BLaER1 treated with 17β-estradiol and CSF1 and Interleukin-3, amounts not matched to agents 10 nM and 100 nM (cell line): Measurements from ENCODE around the gene SETD1B.
"Not testable (repeated sequence)": the region's sequence is repeated elsewhere in the genome, so short reads cannot be mapped to it uniquely, and the experiment has no call there.

Source experiments
- H3K27ac ChIP-seq, 11 experiments: shearing (Covaris generic); formaldehyde crosslinking; 2 replicates each; pipeline ENCODE4 v1.8.1; 2022
- H3K27me3 ChIP-seq, 11 experiments: shearing (Covaris generic); formaldehyde crosslinking; 2 replicates each; pipeline ENCODE4 v1.8.1; 2022
- H3K36me3 ChIP-seq, 11 experiments: shearing (Covaris generic); formaldehyde crosslinking; 2 replicates each; pipeline ENCODE4 v1.8.1; 2022
- H3K4me1 ChIP-seq, 10 experiments: shearing (Covaris generic); formaldehyde crosslinking; 2 replicates each; pipeline ENCODE4 v1.8.1; 2022
- H3K4me2 ChIP-seq, 11 experiments: shearing (Covaris generic); formaldehyde crosslinking; 2 replicates each; pipeline ENCODE4 v1.8.1; 2022
- H3K4me3 ChIP-seq, 10 experiments: shearing (Covaris generic); formaldehyde crosslinking; 2 replicates each; pipeline ENCODE4 v1.8.1; 2022
- H3K9ac ChIP-seq, 11 experiments: shearing (Covaris generic); formaldehyde crosslinking; 2 replicates each; pipeline ENCODE4 v1.8.1; 2022
- H3K9me3 ChIP-seq, 11 experiments: shearing (Covaris generic); formaldehyde crosslinking; replicated peaks in 1 of 11; 2 replicates each; pipeline ENCODE4 v1.8.1; 2022
- H4K20me1 ChIP-seq, 11 experiments: shearing (Covaris generic); formaldehyde crosslinking; 2 replicates each; pipeline ENCODE4 v1.8.1; 2022
- Cebpa-rat ChIP-seq, 11 experiments: shearing (Covaris generic); IDR thresholded peaks; 2 replicates each; pipeline ENCODE4 v1.8.1; 2022

SETD1B gene

DNA sequence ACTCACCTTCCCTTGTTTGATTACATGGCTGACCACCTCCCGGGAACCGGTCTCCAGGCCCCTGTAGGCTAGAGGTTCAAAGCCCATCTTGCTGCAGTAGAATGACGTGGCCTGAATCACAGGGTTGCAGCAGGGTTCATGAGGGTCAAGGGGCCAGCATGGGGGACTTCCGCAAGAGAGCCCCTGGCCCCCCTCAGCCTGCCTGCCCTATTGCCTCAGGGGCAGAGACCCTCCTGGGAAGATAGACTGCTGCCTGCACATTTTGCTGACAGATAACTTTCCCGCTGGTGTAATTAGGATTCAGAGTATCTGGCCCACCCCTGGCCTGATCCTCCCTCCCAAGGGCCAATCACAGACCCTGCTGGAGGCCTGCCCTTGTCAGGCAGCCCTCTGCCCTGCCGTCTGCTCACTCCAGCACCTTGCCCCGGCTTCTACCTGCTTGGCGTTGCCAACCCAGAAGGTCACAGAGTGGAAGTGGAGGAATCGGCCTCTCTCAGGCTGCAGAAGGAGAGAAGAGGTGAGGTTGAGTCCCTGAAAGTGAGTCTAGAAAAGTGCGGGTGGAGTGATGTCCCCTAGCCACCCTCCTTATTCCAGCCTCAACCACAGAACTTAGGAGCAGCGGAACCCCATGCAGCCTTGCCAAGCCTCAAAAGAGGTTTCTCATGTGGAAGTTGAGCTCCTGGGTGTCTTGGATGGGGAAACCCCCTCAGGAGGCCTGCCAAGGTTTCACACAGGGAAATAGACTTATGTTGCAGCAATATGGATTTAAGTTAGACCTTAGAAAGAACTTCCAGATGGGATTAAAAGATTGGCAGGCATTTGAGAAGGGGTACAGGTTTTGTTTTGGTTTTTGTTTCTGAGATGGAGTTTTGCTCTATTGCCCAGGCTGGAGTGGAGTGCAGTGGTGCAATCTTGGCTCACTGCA is 53.8 kb downstream of the SETD1B start:
- H3K9me3 ChIP-seq = no peaks in the 10 kb centered on the region
- H3K4me3 ChIP-seq = no peak overlapping the region
- H3K9ac ChIP-seq = no peak overlapping the region
- peaks cover 0 to 4% (median 0%) of the 10 kb centered on the region in 11 experiments; a peak in 1 of 22 replicates for H4K20me1 ChIP-seq
- H3K27ac ChIP-seq = 0 out of 22 replicates have a peak overlapping the region, but pooled peaks of 1 of the 11 experiments have one; percentile 9
- H3K27me3 ChIP-seq = no peaks in the 10 kb centered on the region
- peak overlapping the region in 6 of 11 experiments; percentile 5 to 59 (median 44); a peak in 5 of 22 replicates for H3K4me2 ChIP-seq
- H3K4me1 ChIP-seq = peaks cover 27 to 46% (median 32%) of the 10 kb centered on the region in 10 experiments
- no peaks in the 10 kb centered on the region for H3K36me3 ChIP-seq
- no peak for TF ChIP-seq Cebpa-rat (IDR thresholded peaks at IDR 0.05)

DNA sequence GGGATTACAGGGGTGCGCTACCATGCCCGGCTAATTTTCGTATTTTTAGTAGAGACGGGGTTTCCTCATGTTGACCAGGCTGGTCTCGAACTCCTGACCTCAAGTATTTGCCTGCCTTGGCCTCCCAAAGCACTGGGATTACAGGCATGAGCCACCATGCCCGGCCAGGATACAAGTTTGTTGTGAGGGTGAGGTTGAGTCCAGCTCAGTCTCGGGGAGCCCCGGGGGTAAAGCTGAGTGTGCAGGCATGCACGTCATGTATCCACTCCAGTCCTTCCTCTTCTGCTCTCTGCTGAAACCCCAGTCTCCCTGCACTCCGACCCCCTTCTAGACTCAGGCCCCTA is 54.5 kb downstream of the SETD1B start:
- peaks cover 0 to 4% (median 0%) of the 10 kb centered on the region in 11 experiments; a peak in 1 of 22 replicates for H4K20me1 ChIP-seq
- H3K9me3 ChIP-seq = no peaks in the 10 kb centered on the region
- H3K4me1 ChIP-seq = peaks cover 27 to 46% (median 32%) of the 10 kb centered on the region in 10 experiments
- H3K36me3 ChIP-seq = no peaks in the 10 kb centered on the region
- H3K9ac ChIP-seq = no peak overlapping the region
- no peak overlapping the region for H3K4me3 ChIP-seq
- H3K27me3 ChIP-seq = no peaks in the 10 kb centered on the region
- peak overlapping the region in 1 of 11 experiments; percentile 11; a peak in 1 of 22 replicates for H3K4me2 ChIP-seq
- H3K27ac ChIP-seq = no peak overlapping the region
- TF ChIP-seq Cebpa-rat (IDR thresholded peaks at IDR 0.05) = no peak

DNA sequence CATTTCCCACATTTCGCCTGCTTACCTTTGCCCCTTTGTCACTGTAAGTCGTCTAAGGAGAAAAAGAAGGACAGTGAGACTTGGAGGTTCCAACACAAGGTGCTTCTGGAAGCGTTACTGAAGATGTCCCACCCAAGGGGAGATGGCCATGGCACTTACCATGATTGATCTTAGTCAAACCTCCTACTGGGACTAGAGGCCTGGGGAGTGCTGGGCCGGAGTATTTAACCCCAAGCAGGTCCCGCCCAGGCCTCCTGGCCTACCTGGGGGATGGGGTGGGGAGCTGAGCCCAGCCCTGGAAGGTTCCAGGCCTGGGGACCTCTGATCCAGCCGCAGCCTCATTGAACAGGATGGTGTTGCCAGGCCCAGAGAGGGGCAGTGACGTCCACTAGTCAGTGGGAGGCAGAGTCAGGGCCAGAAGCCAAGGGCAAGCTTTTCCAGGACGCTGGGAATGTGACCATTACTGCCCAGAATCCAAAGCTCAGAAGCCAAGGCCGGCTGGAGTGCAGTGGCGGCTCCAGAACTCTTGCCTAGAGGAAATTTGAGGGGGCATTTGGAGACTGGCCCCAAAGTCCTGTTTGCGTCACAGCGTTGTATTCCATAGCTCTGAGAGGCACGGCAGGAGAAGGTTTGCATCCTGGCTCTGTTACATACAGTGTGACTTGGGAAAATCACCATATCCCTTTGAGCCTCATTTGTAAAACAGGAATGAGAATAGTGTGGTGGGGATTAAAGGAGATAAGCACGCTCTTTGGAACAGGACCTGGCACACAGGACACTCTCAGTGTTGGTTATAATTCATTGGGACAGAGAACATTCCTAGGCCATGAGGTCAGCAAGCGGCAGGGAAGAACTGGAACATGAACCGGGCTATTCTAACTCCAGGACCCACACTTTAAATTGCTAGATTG is 55.1 kb downstream of the SETD1B start, which contains the start of gene HPD:
TSS of gene HPD (minus strand) at position 198 of the 911 bp plus-strand sequence. CDS start at position 162, 36 bp downstream.
- H3K9ac ChIP-seq = no peak within 1 kb of the TSS

DNA sequence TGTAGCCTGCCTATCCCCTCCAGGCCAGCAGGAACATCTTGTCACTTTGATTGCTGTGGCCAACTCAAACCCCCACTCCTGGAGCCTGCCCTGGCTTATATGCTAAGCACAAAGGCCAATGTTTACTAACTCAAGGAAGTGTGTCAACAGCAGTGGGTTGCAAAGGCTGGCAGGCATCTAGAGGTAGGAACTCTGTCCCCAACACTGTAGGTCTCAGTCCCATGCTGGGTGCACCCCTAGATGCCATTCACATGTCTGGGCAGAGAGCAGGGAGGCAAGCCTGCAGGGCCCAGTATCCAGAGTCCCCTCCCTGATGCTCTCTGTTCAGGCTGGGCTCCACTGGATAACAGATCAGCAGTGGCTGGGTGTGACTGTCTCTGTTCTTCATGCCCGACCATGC is 56.4 kb downstream of the SETD1B start:
- Histone ChIP-seq H3K4me1 (peaks cover 18 to 34% (median 28%) of the 10 kb centered on the region in 10 experiments), H4K20me1 (peaks cover 0 to 4% (median 0%) of the 10 kb centered on the region in 11 experiments; a peak in 1 of 22 replicates), H3K4me3 (no peak overlapping the region), H3K4me2 (no peak overlapping the region), H3K9ac (no peak overlapping the region), H3K9me3 (no peaks in the 10 kb centered on the region), H3K27ac (no peak overlapping the region), H3K27me3 (no peaks in the 10 kb centered on the region), H3K36me3 (no peaks in the 10 kb centered on the region)
- TF ChIP-seq Cebpa-rat (IDR thresholded peaks at IDR 0.05) = no peak

More for the DNA sequence above, 55.1 kb downstream of the SETD1B start, which contains the start of gene HPD:
- H3K4me1 ChIP-seq = peaks cover 24 to 43% (median 32%) of the 10 kb centered on the region in 10 experiments
- H3K27me3 ChIP-seq = no peaks in the 10 kb centered on the region
- H3K27ac ChIP-seq = no peak within 1 kb of the TSS
- TF ChIP-seq Cebpa-rat (IDR thresholded peaks at IDR 0.05) = no peak
- peaks cover 0 to 4% (median 0%) of the 10 kb centered on the region in 11 experiments; a peak in 1 of 22 replicates for H4K20me1 ChIP-seq
- no peak within 1 kb of the TSS for H3K4me3 ChIP-seq
- H3K9me3 ChIP-seq = no peaks in the 10 kb centered on the region
- H3K4me2 ChIP-seq = peak within 1 kb of the TSS in 2 of 11 experiments; percentile 53 to 58; a peak in 1 of 22 replicates
- H3K36me3 ChIP-seq = no peaks in the 10 kb centered on the region

DNA sequence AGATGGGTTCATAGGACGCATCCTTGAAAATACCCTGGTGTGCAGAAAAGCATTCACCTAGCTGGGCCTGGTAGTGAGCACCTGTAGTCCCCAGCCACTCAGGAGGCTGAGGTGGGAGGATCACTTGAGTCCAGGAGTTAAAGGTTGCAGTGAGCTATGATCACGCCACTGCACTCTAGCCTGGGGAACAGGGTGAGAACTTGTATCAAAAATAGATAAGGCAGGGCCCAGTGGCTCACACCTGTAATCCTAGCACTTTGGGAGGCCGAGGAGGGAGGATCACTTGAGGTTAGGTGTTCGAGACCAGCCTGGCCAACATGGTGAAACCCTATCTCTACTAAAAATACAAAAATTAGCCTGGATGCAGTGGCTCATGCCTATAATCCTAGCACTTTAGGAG is 56.9 kb downstream of the SETD1B start:
- H3K4me3 ChIP-seq, H3K27ac ChIP-seq, H3K9ac ChIP-seq, H3K36me3 ChIP-seq, H3K27me3 ChIP-seq, H3K9me3 ChIP-seq, H4K20me1 ChIP-seq, H3K4me2 ChIP-seq: not testable (repeated sequence)
- H3K4me1 ChIP-seq = peaks cover 14 to 29% (median 23%) of the 10 kb centered on the region in 10 experiments

DNA sequence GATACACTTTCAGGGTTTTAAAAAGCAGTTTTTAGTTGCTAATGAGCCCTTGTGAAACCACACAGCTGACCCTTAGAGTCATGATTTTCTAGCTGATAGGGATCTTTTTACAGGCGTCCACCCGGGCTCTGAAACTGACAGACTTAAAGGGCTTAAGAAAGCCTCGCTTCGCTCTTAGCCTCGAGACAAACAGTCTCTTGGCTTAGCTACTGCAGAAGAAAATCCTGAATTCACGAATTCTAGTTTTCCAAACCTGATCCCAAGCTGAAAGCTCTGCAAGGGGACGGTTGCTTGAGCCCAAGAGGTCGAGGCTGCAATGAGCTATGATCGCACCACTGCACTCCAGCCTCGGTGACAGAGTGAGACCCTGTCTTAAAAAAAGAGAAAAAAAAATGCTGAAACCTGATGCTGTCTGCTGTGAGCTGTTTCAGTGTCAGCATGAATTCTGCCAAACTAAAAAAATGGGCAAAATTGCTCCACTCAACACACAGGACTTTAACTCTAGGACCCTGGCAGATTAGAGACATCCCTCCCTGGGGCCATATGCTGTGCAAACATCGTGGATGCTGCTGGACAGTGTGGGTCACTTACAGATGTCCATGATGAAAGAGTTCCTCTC is 57.9 kb downstream of the SETD1B start:
- Histone ChIP-seq H3K9me3 (no peaks in the 10 kb centered on the region), H3K4me1 (peaks cover 3 to 19% (median 13%) of the 10 kb centered on the region in 10 experiments; a peak in 19 of 20 replicates), H3K4me3 (no peak overlapping the region), H3K27ac (no peak overlapping the region), H3K27me3 (no peaks in the 10 kb centered on the region), H3K36me3 (no peaks in the 10 kb centered on the region), H4K20me1 (no peaks in the 10 kb centered on the region; a peak in 1 of 22 replicates), H3K9ac (no peak overlapping the region), H3K4me2 (no peak overlapping the region)
- no peak for TF ChIP-seq Cebpa-rat (IDR thresholded peaks at IDR 0.05)

DNA sequence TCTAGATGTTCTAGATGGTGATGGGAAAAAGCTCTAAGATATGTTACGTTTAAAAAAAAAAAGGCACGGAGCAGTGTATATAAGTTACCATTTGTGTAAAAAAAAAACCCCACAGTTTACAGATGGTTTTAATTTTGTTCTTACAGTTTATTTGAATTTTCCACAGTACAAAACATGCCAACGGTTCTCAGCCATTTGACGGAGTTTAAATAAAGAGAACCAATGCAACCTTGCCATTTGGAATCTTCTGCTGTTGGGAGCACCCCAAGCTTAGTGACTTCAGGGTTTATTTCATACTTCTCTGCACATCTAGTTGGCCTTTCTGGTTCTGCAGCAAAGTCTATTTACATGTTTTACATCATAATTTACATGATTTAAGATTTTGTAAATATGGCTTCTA is 62.5 kb downstream of the SETD1B start:
- Histone ChIP-seq H4K20me1 (no peaks in the 10 kb centered on the region; a peak in 1 of 22 replicates), H3K9ac (no peak overlapping the region), H3K9me3 (no peaks in the 10 kb centered on the region), H3K4me3 (no peak overlapping the region), H3K27me3 (0 out of 22 replicates have a peak, but pooled peaks cover 0 to 1% (median 0%) of the 10 kb centered on the region in 11 experiments), H3K36me3 (no peaks in the 10 kb centered on the region), H3K4me1 (peaks cover 0 to under 1% (median 0%) of the 10 kb centered on the region in 10 experiments; a peak in 1 of 20 replicates), H3K27ac (no peak overlapping the region), H3K4me2 (no peak overlapping the region)
- no peak for TF ChIP-seq Cebpa-rat (IDR thresholded peaks at IDR 0.05)

DNA sequence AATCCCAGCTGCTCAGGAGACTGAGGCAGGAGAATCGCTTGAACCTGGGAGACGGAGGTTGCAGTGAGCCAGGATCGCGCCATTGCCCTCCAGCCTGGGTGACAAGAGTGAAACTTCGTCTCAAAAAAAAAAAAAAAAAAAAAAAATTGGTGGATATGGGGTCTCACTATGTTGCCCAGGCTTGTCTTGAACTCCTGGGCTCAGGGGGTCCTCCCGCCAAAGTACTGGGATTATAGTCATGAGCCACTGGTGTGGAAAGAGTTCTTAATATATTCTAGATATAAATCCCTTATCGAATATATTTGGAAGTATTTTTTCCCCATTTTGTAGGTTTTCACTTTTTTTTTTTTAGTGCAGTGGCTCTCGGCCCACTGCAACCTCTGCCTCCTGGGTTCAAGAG is 65.4 kb downstream of the SETD1B start:
- Histone ChIP-seq H3K27me3 (peaks cover 0 to 14% (median 0%) of the 10 kb centered on the region in 11 experiments; a peak in 1 of 22 replicates), H3K4me1 (peaks cover 0 to 18% (median 8%) of the 10 kb centered on the region in 10 experiments; a peak in 12 of 20 replicates)
- H4K20me1 ChIP-seq, H3K36me3 ChIP-seq, H3K4me2 ChIP-seq, H3K27ac ChIP-seq, H3K9ac ChIP-seq, H3K9me3 ChIP-seq, H3K4me3 ChIP-seq: not testable (repeated sequence)
